Measurements from ENCODE around the gene CTNNBIP1.
"Not testable (repeated sequence)": the region's sequence is repeated elsewhere in the genome, so short reads cannot be mapped to it uniquely, and the experiment has no call there.

Gene CTNNBIP1

DNA sequence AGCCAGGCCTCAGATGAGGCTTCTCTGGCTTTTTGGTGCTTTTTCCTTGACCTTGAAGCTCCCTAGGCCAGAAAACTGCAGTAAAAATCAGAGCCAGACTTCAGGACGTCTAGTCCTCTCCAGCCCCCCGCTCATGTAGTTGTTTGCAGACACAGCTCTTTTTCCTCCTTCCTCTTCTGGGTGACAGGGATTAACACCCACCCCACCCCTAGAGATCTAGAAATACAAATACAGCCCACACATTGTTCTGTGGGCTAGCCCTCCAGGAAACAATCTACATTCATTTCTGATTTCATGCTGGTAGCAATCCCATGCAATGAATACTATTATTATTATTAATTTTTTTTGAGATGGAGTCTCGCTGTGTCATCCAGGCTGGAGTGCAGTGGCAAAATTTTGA is 76.4 kb downstream of the CTNNBIP1 start:
- DNase-seq (ENCODE audit: low read depth), result no peak

DNA sequence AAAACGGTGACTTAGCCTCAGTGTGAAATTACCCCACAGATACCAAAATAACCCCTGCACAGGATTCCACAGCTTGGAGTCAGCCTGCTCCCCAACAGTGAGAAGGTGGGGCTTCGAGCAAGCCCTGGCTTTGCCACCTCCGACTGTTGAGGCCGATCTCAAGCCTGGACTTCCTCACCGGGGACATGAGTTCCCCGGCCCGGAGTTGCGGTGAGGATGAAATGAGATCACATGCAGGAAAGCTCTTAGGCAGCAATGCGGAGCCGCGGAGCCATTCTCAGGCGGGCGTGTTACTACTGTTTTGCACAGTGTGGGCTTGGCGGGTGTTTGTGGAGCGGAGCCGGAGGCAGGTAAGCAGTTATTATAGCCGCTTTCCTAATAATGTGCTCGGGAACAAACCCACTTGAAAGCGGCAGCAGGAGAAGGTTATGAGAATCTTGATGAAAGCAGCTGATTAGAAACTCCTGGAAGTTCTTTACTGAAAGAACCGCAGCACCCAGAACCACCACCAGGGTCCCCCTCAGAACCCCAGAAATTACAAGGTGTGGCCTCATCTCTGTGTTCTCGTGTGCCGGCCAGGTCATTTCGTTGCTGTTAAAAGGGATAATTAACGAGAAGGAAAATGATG is 82.4 kb downstream of the CTNNBIP1 start:
- DNase-seq (ENCODE audit: low read depth), result no peak

DNA sequence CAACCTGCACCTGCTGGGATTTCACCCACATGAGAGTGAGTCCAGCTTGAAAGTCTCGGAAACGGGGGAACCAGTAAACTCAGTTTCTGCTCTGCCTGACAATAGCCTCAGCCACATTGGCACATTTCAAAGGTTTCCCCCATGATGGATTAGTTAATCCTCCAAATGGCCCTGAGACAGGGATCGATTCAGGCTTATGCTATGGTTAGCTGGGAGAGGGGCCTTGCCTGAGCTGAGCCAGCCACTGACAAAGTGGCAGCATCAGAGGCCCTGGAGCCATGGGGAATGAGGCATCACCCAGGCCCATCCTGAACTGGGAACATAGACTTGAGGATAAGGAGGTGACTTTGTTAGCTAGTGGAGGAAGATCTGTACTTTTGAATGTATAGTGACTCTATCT is 83.5 kb downstream of the CTNNBIP1 start:
- DNase-seq (ENCODE audit: low read depth), result no peak

DNA sequence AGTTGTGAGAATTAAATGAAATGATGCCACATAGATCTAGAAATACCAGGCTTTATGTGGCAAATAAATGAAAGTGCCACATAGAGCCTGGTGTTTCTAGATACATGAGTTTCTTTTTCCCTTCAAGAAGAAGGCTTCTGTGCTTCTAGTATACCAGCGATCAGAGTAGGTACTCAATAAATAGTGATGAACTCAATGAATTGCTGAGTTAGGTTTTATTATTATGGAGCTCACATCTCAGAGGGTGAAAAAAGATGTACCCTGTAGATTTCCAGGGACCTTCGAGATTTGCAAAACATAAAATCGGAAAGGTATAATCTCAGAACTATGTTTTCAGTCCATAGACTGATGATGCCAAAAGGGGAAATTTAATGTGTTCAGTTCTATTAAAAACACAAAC is 84.0 kb downstream of the CTNNBIP1 start:
- DNase-seq (ENCODE audit: low read depth), result no peak

DNA sequence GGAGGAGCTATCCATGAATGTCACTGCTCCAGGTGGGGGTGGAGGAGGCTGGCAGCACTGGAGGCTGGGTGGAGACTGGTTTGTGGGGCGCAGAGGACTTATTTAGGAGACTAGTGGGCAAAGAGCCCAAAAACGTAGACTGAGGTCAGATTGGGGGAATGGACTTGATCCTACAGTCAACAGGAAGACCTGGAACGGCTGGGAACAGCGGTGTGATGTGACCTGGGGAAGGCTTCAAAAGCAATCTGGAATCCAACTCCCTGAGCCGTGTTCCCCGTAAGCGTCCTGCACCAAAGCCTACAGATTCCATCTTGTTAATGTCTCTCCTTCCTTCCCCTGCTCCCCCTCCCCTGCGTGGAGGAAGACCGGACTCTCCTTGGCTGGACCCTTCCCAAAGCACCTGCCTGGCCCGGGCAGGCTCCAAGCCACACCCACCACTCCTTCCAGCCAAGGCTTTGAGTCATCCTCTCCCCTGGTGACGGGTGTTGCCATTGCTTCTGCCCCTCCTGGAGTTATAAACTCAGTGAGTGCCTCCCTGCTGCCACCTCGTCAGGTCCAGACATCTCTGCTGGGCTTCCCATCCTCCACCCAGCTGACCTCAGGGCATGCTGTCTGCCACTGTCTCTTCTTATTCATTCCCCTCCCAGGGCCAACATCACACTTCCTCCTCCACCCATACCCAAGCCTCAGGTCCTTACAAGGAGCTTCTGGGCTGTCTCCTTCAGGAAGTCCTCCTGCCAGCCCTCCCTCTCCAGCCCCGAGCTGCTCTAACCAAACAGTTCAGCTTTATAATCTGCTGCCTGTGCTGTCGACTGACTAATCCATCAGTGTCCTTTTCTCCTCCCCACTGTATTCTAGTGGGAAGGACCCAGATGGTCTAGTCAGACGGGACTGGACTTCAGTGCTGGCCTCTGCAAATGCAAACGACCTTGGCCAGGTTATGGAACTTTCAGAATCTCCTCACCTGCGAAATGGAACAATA is 84.7 kb downstream of the CTNNBIP1 start:
- no peak for DNase-seq (ENCODE audit: low read depth)

DNA sequence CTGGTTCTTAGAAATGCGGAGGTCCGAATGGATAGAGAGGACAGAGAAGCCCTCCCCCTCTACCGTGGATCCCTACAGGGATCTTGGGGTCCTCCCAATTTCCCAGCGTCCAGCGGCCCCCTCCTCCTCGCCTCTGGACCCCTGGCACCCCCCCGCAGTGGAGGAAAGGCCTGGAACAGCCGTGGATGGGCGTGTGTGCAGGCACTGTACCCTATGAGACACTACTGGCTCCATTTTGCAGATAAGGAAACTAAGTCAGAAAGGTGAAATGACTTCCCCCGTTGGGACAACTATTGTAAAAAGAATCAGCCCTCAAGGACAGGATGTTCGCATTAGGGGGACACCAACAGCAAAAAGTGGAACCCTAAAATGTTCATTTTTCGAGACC is 85.4 kb downstream of the CTNNBIP1 start:
- no peak for DNase-seq (ENCODE audit: low read depth)

DNA sequence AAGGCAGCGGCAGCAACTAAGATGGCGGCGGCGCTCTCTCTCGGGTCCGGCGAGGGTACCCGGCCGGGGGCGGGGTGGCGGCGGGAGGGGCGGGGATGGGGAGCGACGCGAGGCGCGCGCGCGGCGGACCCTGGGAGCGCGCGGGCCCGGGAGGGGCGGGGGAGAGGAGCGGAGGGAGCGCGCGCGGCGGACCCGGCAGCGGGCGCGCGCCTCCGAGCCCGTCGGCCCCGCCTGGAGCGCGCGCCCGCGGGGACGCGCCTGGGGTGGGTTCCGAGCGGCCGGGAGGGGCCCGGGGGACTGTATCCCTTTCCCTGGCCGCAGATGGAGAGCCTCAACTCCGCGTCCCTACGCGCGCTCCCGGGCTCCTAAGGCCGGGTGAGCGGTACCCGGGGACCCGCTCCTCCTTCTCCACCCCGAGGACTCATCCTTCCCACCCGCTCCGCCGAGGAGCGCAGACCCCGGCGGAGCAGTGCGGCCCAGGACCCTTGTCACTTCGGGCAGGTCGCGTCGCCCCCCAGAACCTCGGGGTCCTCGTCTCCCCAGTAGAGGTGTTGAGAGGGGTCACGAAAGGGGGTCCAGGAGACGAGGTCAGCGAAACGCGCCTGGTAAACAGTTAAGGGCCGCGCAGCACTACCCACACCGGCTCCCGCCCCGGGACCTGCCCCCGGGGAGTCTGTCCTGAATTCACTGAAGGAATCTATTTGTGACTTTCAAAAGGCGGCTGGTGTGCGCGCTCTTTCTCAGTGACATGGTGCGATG is 85.9 kb downstream of the CTNNBIP1 start, which contains the start of gene CLSTN1:
Gene CLSTN1, minus strand, starts transcription at position 23 of the 759 bp plus-strand sequence. CDS start 232 bp downstream, outside the sequence.
- DNase-seq (ENCODE audit: low read depth), result peak; percentile 80

DNA sequence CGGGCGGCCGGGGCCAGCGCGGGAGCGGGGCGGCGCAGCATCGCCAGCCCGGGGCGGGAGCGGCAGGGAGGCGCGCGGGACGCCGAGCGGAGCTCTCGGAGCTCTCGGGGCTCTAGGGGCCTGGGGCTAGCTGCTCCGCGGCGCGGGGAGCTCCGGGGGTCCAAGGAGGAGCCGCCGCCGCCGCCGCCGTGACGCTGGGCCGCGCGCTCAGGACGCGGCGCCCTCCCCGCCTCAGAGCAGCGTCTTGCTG is 86.5 kb downstream of the CTNNBIP1 start:
- no peak for DNase-seq (ENCODE audit: low read depth)

DNA sequence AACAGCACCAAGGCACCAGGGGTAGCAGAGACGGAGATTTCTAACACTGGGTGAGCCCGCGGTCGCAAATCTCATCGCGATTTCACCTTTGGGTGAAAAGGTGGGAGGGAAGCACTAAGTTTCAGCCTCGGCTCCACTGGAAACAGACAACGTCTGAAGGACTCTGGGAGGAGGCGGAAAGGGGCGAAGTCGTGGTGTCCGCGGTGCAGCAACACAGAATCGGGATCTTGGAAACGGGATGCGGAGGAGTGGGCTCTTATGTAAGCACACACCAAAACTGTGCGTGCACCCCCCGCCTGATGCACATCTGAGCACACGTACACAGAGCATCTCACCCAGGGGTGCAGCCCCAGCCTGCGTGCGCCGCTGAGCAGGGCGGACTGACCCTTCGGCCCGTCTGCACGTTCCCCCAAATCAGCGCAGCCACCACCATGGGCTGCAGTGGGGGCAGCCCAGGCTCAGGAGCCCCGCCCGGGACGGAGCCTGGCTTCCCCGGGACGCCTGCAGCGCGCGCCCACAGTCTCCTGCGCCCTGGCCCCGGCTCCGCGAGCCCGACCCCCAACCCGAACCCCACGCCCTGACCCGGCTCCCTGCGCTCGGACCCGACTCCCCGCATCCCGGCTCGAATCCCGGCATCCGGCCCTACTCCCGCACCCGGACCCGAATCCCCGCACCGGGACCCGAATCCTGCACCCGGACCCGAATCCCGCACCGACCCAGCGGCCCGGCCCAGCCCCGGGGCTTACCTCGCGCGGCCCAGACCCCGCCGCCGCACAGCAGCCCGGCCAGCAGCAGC is 87.0 kb downstream of the CTNNBIP1 start:
- no peak for DNase-seq (ENCODE audit: low read depth)

DNA sequence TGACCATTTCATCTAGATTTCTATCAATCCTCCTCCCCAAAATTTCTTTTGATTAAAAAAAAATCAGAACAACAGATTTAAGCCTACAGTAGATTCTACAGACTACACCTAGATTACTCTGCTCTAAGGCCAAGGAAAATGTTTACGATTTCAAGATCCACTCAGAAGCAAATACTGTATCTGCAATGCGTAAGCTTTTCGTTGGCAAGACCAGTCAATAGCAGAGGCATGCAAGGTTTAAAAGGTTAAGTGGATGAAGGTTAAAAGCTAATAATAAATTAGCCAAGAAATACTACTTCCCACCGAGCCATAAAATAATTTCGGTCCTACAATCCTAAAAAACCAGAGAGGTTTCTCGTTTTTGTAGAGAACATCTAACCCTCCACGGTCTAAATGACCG is 87.6 kb downstream of the CTNNBIP1 start:
- no peak for DNase-seq (ENCODE audit: low read depth)

DNA sequence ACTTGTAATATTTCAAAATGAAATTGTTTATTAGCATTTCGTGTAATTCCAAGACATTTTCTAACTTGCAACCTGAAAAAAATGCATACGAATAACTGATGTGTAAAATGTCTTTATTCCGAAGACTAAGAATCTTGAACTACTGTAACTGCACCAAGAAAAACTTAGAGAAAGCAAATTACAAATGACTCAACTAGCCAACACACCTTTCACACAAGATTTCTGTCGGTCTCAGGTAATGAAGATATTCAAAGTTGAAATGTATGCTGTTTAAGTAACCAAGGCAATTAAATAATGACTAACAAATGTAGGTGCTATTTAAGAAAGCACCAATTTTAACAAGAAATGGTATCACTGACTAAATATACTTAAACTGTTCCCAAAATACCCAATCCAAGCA is 88.4 kb downstream of the CTNNBIP1 start:
- DNase-seq (ENCODE audit: low read depth), result no peak

DNA sequence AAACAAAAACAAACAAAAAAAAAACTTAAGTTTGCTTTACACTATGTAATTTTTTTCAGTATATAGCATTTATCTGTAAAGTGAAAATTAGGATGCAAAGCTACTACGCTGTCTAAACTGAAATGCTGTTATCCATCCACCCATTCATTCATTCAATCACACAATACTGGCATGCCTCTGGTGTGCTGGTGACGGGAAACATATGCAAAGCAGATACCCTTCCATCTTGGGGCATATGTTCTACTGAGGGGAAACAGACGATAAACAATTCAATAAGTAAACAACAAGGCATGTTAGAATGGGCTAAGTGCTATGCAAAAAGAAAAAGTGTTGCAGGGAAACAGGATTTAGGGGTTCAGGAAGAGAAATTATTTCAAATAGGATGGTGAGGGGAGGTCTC is 89.5 kb downstream of the CTNNBIP1 start:
- DNase-seq (ENCODE audit: low read depth), result no peak

DNA sequence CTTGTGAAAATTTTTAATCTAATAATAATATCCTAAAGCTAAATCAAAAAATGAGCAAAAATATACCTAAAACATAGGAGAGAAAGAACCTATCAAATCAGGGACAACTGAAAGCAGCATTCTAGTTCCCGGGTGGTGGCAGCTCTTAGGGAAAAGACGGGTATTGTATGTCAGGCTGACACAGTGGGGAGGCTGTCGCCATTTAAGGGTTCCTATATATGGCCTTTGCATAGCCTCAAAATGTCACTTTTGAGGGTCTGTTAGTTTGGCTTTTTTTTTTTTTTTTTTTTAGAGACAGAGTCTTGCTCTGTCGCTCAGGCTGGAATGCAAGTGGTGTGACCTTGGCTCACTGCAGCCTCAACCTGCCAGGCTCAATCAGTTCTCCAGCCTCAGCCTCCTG is 92.3 kb downstream of the CTNNBIP1 start:
- no peak for DNase-seq (ENCODE audit: low read depth)

DNA sequence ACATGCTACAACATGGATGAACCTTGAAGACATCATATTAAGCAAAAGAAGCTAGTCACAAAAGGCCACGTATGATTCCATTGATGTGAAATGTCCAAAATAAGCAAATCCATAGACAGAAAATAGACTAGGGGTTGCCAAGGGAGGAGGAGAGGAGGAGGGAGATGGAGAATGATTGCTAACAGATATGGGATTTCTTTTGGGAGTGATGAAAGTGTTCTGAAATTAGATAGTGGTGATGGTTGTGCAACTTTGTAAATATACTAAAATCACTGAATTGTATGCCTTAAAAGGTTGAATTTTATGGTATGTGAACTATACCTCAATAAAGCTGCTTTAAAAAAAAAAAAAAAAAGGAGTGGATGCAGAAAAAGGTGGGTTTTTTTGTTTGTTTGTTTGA is 93.9 kb downstream of the CTNNBIP1 start:
- DNase-seq (ENCODE audit: low read depth), result no peak

DNA sequence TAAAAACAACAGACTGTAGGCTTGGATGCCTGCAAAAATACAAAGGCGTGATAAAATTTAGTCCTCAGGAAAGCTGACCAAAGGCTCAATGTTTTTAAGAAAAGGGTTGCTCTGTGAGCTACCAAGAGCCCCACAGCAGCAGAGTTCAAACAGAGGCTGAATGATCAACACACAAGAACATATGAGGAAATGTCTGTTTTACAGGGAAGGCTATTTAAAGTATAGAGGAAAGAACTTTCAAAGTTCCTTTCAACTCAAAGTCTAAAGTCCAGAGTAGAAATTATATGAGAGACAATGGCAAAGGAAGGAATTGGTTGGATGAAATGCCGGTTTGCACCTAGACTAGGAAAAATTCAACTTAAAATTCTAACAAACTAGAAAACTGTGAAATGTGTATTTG is 94.9 kb downstream of the CTNNBIP1 start:
- DNase-seq (ENCODE audit: low read depth), result no peak

DNA sequence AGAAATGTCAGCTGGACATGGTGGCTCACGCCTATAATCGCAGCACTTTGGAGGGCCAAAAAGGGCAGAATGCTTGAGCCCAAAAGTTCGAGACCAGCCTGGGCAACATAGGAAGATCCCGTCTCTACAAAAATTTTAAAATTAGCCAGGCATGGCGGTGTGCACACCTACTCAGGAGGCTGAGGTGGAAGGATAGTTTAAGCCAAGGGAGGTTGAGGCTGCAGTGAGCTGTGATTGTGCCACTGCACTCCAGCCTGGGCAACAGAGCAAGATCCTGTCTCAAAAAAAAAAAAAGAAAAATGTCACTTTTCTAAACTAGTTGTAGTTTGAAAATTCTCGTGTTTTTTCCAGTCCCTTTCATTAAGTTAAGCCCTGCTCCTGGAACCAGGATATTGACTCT is 95.5 kb downstream of the CTNNBIP1 start:
- no peak for DNase-seq (ENCODE audit: low read depth)

DNA sequence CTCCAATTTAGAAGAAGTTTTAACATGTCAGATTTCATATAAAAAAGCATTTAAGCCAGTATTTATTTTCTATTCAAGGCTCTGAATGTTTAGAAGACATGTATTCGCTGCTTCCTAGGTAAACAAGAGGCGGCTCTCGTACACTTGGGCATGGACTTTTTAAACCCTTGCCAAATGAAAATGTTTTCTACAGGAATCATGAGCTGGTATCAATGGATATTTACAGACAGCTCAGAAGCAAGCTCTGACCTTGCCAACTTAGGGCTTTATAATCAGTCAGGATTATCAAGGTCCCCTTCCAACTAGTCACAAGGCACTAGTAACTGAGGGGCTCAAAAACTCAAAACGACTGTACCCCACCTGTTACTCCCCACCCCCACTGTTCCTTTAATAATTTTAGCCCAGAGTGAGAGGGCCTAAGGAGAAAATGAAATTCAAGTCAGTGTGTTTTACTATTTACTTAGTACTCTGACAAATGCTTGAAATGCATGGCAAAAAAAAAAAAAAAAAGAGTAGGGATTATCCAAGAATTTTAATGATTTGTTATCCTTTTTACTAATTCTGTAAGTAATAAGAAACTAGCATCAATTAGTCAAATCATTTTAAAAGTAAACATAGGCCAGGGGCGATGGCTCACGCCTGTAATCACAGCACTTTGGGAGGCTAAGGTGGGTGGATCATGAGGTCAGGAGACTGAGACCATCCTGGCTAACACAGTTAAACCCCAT is 98.7 kb downstream of the CTNNBIP1 start:
- DNase-seq (ENCODE audit: low read depth), result no peak

DNA sequence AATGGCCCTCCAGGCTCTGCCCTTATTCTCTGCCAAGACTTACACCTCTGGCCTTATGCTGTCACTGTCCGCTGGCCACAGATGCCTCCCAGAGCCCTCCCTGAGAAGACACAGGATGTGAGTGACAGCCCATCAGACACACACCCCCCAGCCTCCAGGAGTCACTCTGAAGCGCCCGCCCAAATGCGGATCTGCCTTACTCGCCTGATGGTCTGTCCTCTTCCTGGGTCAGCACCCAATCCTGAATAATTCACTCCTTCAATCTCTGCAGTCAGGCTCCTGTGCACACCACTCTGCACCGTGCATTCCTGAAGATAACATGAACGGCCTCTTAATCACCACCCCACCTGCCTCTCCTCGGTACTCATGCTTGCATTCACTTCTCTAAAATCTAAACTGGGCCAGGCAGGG is 101.0 kb downstream of the CTNNBIP1 start:
- DNase-seq (ENCODE audit: low read depth), result no peak

DNA sequence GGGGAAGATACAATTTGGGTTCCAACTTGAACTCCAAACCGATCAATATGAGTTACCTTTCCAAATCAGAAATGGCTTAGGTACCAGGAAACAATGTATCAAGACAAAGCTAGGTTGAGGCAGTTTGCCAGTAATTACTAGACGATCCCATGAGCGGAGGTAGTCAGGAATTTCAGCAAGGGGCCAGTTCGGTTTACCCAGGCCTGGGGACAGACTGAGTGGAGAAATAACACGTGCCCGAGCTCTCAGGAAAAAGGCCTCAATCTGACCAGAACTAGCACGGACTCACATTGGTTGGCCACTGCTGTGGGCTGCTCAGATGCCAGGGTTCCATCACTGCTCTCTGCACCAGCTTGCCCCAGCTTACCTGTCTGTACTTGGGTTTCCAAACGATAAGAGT is 101.6 kb downstream of the CTNNBIP1 start:
- no peak for DNase-seq (ENCODE audit: low read depth)

DNA sequence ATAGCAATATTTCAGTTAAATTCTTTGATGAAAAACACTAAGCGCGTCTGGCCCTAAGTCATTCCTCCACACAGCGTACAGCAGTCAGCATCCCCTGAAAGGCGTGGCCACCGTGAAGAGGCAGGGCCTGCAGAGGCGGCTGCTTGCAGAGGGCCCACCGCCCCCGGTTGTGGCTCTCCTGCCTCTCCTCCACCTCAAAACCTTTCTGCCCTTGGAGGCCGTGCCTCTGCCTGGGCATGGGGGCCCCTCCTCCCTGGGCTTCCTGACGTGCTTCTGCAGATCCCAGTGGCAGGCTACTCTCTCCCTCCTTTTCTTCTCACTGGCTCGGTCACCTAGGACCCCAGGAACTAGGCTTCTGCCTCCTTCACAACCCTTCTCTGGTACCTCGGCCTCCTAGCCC is 102.5 kb downstream of the CTNNBIP1 start:
- DNase-seq (ENCODE audit: low read depth), result no peak

DNA sequence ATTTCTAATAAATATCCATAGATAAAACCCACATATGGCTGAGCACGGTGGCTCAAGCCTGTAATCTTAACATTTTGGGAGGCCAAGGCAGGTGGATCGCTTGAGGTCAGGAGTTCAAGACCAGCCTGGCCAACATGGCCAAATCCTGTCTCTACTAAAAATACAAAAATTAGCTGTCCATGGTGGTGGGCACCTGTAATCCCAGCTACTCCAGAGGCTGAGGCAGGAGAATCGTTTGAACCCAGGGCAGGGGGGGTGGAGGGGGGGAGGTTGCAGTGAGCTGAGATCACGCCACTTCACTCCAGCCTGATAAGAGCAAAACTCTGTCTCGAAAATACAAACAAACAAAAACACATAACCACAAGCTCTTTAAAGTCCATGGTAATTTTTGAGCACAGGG is 104.1 kb downstream of the CTNNBIP1 start:
- not testable (repeated sequence) for DNase-seq (ENCODE audit: low read depth)

All from stimulated activated CD8-positive, alpha-beta memory T cell treated with anti-CD3 and anti-CD28 coated beads, Interleukin-15, amount 100 ng/mL, for 1 hour (primary cell).